HepG2 (cell line): ENCODE data around the gene KCNK7. TPM values are rescaled to one million over a fixed set of nuclear protein-coding genes. Genes with fewer than 3 reads are reported as not detected.
A peak's percentile ranks its signal among the peaks of the same experiment; 100 is the strongest.

Source experiments
- CHD2 ChIP-seq: IDR thresholded peaks from 2 replicates; pipeline ENCODE4 v1.6.1; 2011; ENCODE audit warnings: low read depth, low read length, improper control_type of control experiment
- CREB1 ChIP-seq, 2 experiments: fragments of 450-650 bp in 1 of 2; IDR thresholded peaks; 2 replicates each; pipeline ENCODE4 v1.6.1; 2016 to 2017; ENCODE audit warnings: control low read depth in 1 of 2, mild to moderate bottlenecking in 1 of 2, missing compliant biosample characterization in 1 of 2, missing genetic modification characterization in 1 of 2
- ERF ChIP-seq: IDR thresholded peaks from 2 replicates; pipeline ENCODE4 v1.6.1; 2018; ENCODE audit warnings: missing biosample characterization, missing genetic modification reagents
- HOXA9 ChIP-seq: sonication (generic); formaldehyde crosslinking; IDR thresholded peaks from 2 replicates; pipeline ENCODE4 v1.8.1; 2022; ENCODE audit warnings: missing genetic modification reagents, mild to moderate bottlenecking, moderate library complexity, borderline replicate concordance
- NR1H2 ChIP-seq: sonication (generic); formaldehyde crosslinking; IDR thresholded peaks from 2 replicates; pipeline ENCODE4 v1.8.1; 2022; ENCODE audit warnings: low read depth, missing genetic modification reagents, borderline replicate concordance
- polyA plus RNA-seq, 8 experiments: library from polyadenylated mRNA; depleted of rRNA in 3 of 8; stranded (reverse) in 7 of 8; unstranded in 1 of 8; fragments of >200 nt; fragmentation: Illumina TruSeq in 4 of 8; extraction: Trizol in 4 of 8; gene quantifications; 2 replicates each; pipeline versions ENCODE4 v1.2.1 to v1.2.3, GENCODE V29; 2011 to 2016; ENCODE audit warnings: low read depth in 4 of 8, missing spikeins in 1 of 8, mixed read lengths in 1 of 8; ENCODE audit not compliant: insufficient read depth in 1 of 8
- total RNA-seq, 5 experiments: library from RNA; depleted of rRNA; stranded (reverse); fragments of >200 nt; fragmentation: Illumina TruSeq; extraction: Trizol; gene quantifications; 2 replicates each; pipeline ENCODE4 v1.2.3, GENCODE V29; 2016; ENCODE audit warnings: low read depth in 1 of 5
- TF ChIP-seq, protein P1 (sequence below): sonication (generic); formaldehyde crosslinking; IDR thresholded peaks from 2 replicates; pipeline ENCODE4 v1.4.0; 2020; ENCODE audit warnings: missing genetic modification reagents
- TF ChIP-seq, protein P2 (sequence below): sonication (generic); formaldehyde crosslinking; IDR thresholded peaks from 2 replicates; pipeline ENCODE4 v1.8.0; 2022; ENCODE audit warnings: low read depth, missing genetic modification reagents
- TF ChIP-seq, protein P3 (sequence below): sonication (generic); formaldehyde crosslinking; IDR thresholded peaks from 2 replicates; pipeline ENCODE4 v1.4.0; 2020; ENCODE audit warnings: missing genetic modification reagents, borderline replicate concordance
- TF ChIP-seq, protein P4 (sequence below): sonication (generic); formaldehyde crosslinking; IDR thresholded peaks from 2 replicates; pipeline ENCODE4 v1.4.0; 2020; ENCODE audit warnings: mild to moderate bottlenecking, low read depth, missing genetic modification reagents

Gene KCNK7
- total and polyA plus RNA-seq, 2 of the 13 experiments (the other 11 are each of a cell fraction or from before 2014, with no cell fraction given), result 0.11 TPM; not detected in 1

DNA sequence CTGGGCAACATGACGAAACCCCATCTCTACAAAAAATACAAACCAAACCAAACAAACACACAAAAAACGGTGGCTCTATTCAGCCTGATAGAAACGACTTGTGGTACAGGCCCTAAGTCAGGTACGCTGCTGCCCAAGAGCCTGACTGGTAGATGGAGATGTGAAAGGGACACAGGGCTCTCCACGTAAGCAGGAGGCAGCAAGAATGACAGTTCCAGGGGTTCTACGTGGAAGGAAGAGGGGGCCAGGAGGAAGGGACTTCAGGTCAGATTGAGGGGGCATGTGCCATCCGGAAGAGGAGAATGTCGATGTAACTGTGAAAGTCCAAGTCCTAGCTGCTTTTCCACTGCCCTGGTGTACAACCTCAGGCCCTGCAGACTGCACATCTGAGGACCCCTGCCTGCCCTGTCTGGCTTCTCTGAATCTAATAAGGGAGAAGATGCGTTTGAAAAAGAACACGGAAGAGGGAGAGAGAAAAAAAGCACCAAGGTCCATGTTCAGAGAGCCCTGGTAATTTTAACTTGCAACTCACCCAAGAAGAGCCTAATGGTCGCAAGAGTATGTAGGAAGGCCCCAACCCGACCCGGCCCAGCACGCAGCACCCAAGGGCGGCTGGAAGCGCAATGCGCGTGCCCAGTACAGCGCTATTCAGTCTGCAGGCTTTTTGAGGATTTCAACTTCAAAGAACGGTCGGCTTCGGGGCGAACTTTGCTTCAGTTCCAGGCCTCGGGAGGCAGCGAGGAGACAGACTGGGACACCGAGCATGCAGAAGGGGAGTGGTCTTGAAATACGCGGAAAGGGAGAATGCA, 26.2 kb downstream of the KCNK7 start (continued):
- TF ChIP-seq, protein P1, sequence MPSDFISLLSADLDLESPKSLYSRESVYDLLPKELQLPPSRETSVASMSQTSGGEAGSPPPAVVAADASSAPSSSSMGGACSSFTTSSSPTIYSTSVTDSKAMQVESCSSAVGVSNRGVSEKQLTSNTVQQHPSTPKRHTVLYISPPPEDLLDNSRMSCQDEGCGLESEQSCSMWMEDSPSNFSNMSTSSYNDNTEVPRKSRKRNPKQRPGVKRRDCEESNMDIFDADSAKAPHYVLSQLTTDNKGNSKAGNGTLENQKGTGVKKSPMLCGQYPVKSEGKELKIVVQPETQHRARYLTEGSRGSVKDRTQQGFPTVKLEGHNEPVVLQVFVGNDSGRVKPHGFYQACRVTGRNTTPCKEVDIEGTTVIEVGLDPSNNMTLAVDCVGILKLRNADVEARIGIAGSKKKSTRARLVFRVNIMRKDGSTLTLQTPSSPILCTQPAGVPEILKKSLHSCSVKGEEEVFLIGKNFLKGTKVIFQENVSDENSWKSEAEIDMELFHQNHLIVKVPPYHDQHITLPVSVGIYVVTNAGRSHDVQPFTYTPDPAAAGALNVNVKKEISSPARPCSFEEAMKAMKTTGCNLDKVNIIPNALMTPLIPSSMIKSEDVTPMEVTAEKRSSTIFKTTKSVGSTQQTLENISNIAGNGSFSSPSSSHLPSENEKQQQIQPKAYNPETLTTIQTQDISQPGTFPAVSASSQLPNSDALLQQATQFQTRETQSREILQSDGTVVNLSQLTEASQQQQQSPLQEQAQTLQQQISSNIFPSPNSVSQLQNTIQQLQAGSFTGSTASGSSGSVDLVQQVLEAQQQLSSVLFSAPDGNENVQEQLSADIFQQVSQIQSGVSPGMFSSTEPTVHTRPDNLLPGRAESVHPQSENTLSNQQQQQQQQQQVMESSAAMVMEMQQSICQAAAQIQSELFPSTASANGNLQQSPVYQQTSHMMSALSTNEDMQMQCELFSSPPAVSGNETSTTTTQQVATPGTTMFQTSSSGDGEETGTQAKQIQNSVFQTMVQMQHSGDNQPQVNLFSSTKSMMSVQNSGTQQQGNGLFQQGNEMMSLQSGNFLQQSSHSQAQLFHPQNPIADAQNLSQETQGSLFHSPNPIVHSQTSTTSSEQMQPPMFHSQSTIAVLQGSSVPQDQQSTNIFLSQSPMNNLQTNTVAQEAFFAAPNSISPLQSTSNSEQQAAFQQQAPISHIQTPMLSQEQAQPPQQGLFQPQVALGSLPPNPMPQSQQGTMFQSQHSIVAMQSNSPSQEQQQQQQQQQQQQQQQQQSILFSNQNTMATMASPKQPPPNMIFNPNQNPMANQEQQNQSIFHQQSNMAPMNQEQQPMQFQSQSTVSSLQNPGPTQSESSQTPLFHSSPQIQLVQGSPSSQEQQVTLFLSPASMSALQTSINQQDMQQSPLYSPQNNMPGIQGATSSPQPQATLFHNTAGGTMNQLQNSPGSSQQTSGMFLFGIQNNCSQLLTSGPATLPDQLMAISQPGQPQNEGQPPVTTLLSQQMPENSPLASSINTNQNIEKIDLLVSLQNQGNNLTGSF (CRISPR knock-in tag), result 0 out of 2 replicates have a peak, but pooled peaks have one; percentile 29
- TF ChIP-seq NR1H2 (CRISPR knock-in tag), result no peak
- TF ChIP-seq, protein P2, sequence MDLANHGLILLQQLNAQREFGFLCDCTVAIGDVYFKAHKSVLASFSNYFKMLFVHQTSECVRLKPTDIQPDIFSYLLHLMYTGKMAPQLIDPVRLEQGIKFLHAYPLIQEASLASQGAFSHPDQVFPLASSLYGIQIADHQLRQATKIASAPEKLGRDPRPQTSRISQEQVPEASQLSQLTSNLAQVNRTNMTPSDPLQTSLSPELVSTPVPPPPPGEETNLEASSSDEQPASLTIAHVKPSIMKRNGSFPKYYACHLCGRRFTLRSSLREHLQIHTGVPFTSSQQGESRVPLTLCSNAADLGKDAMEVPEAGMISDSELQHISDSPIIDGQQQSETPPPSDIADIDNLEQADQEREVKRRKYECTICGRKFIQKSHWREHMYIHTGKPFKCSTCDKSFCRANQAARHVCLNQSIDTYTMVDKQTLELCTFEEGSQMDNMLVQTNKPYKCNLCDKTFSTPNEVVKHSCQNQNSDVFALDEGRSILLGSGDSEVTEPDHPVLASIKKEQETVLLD (CRISPR knock-in tag), result no peak
- TF ChIP-seq CHD2, result no peak
- TF ChIP-seq, protein P3, sequence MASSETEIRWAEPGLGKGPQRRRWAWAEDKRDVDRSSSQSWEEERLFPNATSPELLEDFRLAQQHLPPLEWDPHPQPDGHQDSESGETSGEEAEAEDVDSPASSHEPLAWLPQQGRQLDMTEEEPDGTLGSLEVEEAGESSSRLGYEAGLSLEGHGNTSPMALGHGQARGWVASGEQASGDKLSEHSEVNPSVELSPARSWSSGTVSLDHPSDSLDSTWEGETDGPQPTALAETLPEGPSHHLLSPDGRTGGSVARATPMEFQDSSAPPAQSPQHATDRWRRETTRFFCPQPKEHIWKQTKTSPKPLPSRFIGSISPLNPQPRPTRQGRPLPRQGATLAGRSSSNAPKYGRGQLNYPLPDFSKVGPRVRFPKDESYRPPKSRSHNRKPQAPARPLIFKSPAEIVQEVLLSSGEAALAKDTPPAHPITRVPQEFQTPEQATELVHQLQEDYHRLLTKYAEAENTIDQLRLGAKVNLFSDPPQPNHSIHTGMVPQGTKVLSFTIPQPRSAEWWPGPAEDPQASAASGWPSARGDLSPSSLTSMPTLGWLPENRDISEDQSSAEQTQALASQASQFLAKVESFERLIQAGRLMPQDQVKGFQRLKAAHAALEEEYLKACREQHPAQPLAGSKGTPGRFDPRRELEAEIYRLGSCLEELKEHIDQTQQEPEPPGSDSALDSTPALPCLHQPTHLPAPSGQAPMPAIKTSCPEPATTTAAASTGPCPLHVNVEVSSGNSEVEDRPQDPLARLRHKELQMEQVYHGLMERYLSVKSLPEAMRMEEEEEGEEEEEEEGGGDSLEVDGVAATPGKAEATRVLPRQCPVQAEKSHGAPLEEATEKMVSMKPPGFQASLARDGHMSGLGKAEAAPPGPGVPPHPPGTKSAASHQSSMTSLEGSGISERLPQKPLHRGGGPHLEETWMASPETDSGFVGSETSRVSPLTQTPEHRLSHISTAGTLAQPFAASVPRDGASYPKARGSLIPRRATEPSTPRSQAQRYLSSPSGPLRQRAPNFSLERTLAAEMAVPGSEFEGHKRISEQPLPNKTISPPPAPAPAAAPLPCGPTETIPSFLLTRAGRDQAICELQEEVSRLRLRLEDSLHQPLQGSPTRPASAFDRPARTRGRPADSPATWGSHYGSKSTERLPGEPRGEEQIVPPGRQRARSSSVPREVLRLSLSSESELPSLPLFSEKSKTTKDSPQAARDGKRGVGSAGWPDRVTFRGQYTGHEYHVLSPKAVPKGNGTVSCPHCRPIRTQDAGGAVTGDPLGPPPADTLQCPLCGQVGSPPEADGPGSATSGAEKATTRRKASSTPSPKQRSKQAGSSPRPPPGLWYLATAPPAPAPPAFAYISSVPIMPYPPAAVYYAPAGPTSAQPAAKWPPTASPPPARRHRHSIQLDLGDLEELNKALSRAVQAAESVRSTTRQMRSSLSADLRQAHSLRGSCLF (CRISPR knock-in tag), result 0 out of 2 replicates have a peak, but pooled peaks have one; percentile 62
- TF ChIP-seq CREB1 (IDR thresholded peaks at IDR 0.05), result no peak
- TF ChIP-seq CREB1 (CRISPR knock-in tag; IDR thresholded peaks at IDR 0.05), result no peak
- no peak for TF ChIP-seq ERF (CRISPR knock-in tag)
- TF ChIP-seq, protein P4, sequence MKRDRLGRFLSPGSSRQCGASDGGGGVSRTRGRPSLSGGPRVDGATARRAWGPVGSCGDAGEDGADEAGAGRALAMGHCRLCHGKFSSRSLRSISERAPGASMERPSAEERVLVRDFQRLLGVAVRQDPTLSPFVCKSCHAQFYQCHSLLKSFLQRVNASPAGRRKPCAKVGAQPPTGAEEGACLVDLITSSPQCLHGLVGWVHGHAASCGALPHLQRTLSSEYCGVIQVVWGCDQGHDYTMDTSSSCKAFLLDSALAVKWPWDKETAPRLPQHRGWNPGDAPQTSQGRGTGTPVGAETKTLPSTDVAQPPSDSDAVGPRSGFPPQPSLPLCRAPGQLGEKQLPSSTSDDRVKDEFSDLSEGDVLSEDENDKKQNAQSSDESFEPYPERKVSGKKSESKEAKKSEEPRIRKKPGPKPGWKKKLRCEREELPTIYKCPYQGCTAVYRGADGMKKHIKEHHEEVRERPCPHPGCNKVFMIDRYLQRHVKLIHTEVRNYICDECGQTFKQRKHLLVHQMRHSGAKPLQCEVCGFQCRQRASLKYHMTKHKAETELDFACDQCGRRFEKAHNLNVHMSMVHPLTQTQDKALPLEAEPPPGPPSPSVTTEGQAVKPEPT (CRISPR knock-in tag), result no peak
- TF ChIP-seq HOXA9 (CRISPR knock-in tag), result peak; percentile 67; the same call in 1 of the 2 replicates
